ENCODE results near the gene CDC45.

Gene CDC45

GRCh38 chr22:19466848-19467752 is 12.6 kb upstream of the CDC45 start:
- DNase-seq: no peak

GRCh38 chr22:19467912-19468311 is 11.8 kb upstream of the CDC45 start:
- no peak for DNase-seq

DNA sequence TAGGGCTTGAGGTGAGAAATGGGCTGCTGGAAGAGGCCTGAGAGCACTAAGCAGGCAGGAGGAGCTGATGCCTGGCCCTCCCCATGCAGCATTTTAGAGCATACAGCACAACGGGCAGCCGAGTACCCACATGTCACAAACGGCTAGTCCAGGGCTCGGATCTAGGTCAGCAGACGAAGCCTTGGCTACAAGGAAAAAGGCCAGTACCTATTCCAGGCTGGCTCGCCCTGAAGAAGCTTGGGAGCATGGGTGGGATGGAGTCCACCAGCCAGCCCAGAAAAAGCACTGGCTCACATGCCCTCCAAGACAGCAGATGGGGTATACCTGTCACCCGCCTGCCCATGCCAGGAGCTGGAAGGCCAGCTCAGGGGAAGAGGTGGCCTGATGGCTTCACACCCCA is 10.3 kb upstream of the CDC45 start:
- DNase-seq: no peak

- DNase-seq: no peak
Measured at GRCh38 chr22:19470010-19470409, 9.7 kb upstream of the CDC45 start.

DNA sequence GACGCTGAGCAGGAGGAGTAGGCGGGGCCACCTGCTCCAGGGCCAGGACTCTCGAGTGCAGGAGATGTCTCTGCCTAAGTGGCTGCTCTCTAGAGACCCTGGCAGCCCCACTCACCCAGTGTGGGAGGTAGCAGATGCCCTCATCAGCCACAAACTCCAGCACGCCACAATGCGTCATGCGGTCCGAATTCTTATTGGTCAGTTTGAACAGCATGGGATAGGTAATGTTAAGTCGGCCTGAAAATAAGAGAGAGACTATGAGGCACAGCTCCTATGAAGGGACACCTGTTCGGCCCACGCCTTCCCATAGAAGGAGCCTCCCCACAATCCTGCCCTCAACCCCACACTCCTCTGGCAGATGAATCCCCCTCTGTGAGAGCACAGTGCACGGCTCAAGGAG is 8.1 kb upstream of the CDC45 start:
- no peak for DNase-seq

DNA sequence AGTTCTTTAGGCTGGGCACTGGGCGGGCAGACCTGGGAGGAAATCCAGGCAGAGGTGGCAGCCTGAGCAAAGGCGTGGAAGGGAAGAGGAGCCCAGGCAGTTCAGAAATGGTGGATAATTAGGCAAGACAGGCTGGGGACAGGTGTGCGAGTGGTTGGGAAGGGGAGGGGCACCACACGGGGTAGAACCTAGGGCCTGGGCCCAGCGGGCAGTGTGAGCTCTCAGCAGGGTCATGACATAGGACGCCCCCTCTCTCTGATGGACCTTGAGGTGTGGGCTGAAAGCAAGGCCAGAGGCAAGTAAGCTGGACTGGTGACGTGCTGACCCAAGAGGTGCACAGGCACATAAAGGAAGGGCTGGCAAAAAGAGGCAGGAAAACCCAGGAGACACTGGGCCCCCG is 7.5 kb upstream of the CDC45 start:
- DNase-seq: no peak

DNA sequence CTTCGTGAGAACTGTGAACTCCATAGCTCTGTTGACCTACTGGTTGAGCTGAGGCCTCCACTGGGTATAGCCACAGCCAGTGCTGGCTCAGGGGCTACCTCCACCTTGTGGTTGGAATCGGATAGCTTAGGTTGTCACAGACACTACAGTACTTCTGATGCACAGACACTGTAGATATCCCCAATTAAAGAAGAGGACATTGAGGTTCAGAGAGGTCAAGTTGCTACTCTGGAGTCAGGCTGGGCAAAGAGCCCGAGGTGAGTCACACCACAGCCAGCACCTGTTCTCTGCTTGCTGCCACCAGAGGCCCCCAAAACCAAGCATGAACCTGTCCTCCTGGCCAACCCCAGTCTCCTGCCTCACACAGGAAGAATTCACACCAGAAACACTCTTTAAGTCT is 6.1 kb upstream of the CDC45 start:
- DNase-seq: no peak

DNA sequence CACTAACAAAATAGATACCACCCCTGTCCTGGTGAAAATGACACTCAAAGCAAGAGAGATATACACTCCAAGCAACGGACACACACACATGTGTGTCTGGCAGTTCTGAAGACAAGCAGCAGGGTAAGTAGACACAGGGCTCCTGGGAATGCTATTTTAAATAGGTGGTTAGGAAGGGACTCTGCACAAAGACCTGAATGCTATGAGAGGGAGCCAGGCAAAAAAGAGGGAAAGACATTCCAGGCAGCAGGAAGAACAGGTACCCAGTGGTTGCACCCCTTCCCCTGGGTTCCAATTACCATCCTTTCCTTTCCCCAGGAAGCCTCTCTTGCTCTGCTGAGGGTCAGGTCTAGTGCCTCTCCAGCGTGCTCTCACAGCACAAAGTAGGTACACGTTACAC is 3.7 kb upstream of the CDC45 start:
- DNase-seq: no peak

DNA sequence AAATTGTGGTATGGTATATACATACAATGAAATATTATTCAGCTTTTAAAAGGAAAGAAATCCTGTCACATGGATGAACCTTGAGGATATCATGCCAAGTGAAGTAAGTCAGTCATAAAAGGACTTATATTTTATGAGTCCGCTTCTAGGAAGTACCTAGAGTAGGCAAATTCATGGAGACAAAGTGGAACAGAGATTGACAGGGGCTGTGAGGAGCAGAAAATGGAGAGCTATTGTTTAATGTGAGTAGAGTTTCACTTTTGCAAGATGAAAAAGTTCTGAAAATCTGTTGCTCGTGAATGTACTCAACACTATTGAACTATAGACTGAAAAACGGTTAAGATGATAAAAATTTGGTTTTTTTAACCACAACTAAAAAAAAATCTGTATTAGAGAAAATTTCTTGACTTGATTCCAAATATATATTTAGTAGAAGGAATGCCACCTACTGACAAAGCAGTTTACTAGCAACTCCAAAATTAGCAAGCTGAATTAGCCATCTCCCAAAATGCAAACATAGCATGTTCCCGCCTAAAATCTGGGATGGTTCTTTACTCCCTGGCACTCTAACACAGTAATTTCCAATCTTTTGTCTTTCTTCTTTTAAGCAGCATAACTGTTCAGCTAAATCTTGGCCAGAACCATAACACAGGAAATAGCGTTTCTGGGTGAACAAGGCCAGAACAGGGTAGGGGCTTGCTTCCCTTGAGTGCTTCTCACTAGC is 2.2 kb upstream of the CDC45 start:
- DNase-seq: no peak

GRCh38 chr22:19478045-19478900 is 1.4 kb upstream of the CDC45 start:
- DNase-seq: peak in 1 of 51 donors; percentile 39

DNA sequence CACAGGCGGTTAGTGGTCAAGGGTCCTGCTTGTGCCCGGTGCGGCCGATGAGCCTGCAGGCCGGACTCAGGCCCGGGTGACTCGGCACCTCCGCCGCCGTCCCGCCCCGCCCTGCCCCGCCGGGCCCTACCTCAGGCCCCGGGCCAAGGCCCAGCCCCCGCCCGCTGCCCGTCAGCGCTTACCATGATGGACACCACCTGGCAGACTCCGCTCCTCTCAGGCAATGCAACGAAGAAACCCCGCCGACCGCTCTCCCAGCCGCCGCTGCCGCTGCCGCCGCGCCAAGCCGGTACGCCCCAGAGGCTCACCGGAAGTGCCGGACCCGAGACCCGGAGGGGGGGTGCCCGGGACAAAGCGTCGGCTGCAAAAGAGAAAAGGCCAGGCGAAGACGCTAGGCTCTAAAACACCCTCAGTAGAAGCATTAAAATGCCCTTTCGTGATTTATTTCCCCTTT is 792 bp upstream of the CDC45 start, which contains the start of gene UFD1:
Gene UFD1 (minus strand): TSS at position 293 of the 454 bp plus-strand sequence. CDS start 108 bp downstream, at position 185.
- peak; percentile 28 to 95 (median 71) for DNase-seq

DNA sequence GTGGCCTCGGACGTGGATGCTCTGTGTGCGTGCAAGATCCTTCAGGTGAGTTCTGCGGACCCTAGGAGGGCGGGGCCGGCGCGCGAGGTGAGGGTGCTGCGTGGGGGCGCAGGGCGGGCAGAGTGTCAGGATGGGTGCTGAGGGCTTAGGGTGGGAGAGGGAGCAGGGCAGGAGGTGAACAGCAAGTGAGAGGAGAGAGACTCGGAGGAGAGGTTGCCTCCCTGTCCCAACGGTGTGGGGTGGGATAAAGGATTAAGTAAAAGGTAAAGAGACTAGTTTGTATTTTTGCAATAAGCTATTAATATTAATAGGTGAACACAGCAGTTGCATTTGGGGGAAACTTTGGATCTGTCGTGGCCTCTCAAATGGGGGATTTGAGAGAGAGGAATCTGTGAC is 451 bp downstream of the CDC45 start:
- no peak for DNase-seq

- DNase-seq: no peak
Measured at GRCh38 chr22:19480789-19481188, 1.1 kb downstream of the CDC45 start.

- no peak for DNase-seq
Measured at GRCh38 chr22:19482297-19482696, 2.6 kb downstream of the CDC45 start.

- no peak for DNase-seq
Measured at GRCh38 chr22:19483481-19484244, 3.9 kb downstream of the CDC45 start.

- no peak for DNase-seq
Measured at GRCh38 chr22:19488285-19488684, 8.6 kb downstream of the CDC45 start.

DNA sequence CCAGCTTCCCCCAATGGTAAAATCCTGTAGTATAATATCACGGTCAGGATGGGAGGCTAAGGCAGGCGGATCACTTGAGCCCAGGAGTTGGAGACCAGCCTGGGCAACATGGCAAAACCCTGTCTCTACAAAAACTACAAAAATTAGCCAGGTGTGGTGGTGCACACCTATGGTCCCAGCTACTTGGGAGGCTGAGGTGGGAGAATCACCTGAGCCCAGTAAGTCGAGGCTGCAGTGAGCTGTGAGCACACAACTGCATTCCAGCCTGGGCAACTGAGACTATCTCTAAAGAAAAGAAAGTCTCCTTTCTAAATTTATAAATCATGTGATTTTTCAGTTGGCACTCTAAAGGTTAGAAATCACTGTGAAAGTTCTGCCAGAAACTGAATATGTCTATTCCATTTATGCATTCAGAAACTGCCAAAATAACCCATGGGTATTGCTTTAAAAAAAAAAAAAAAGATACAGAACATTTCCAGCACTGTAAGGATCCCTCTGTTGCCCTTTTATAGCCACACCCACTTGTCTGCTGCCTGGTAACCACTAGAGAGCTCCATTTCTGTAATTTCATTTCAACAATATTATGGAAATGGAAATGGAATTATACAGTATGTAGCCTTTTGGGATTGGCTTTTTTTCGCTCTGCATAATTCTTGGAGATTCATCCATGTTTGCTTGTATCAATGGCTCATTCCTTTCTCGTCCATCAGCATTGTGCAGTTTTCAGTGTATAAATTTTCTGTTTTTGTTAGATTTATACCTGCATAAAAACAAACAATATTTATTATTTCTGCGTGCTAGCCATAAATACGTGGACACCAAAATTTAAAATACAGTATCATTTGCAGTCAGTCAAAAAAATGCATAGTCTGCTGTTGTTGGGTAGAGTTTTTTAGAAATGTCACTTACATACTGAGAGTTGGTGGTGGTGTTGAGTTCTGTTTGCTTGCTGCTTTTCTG is 9.4 kb downstream of the CDC45 start:
- no peak for DNase-seq

- DNase-seq: no peak
Measured at GRCh38 chr22:19490628-19491230, 11.0 kb downstream of the CDC45 start.

- DNase-seq: no peak
Measured at GRCh38 chr22:19492504-19493174, 12.9 kb downstream of the CDC45 start.
